GM19238 (cell line): ENCODE data around the gene C19orf85.

Experiments
- DNase-seq: peaks from one replicate; pipeline ENCODE4 v3.0.0; 2011; ENCODE audit warnings: low spot score; ENCODE audit not compliant: insufficient read length

The C19orf85 gene

GRCh38 chr19:55477905-55478304, 13.4 kb upstream of the C19orf85 start:
- no peak for DNase-seq

GRCh38 chr19:55476100-55476775, 11.7 kb upstream of the C19orf85 start, which contains the start of gene ZNF628:
ZNF628 (plus strand) TSS chr19:55476617; CDS start chr19:55479911, 3,294 bp downstream.
- DNase-seq = peak; percentile 100

GRCh38 chr19:55474269-55475265, 10.0 kb upstream of the C19orf85 start:
- no peak for DNase-seq

- DNase-seq = no peak
These were observed 8.9 kb upstream of the C19orf85 start for GRCh38 chr19:55473225-55474012.

- DNase-seq = no peak
These were observed 7.9 kb upstream of the C19orf85 start for GRCh38 chr19:55472463-55472862.

GRCh38 chr19:55471266-55471665, 6.7 kb upstream of the C19orf85 start:
- DNase-seq = no peak

GRCh38 chr19:55468054-55468393, 3.5 kb upstream of the C19orf85 start:
- DNase-seq = no peak

GRCh38 chr19:55467236-55468053, 2.9 kb upstream of the C19orf85 start:
- peak; percentile 82 for DNase-seq

- no peak for DNase-seq
These were observed 1.7 kb upstream of the C19orf85 start for GRCh38 chr19:55466241-55466614.

GRCh38 chr19:55465460-55466240, 1.1 kb upstream of the C19orf85 start:
- DNase-seq = no peak

GRCh38 chr19:55464039-55464661, 401 bp downstream of the C19orf85 start:
- no peak for DNase-seq

GRCh38 chr19:55463583-55464031, 944 bp downstream of the C19orf85 start:
- no peak for DNase-seq

GRCh38 chr19:55462722-55463121, 1.8 kb downstream of the C19orf85 start:
- DNase-seq = no peak

- no peak for DNase-seq
These were observed 2.5 kb downstream of the C19orf85 start for GRCh38 chr19:55461974-55462626.

GRCh38 chr19:55461259-55461973, 3.1 kb downstream of the C19orf85 start, which contains the start of gene ISOC2:
ISOC2 (minus strand) TSS chr19:55461642; CDS start chr19:55456486, 5,156 bp downstream.
- peak; percentile 100 for DNase-seq

- DNase-seq = no peak
These were observed 3.8 kb downstream of the C19orf85 start for GRCh38 chr19:55460670-55461258.

- no peak for DNase-seq
These were observed 4.4 kb downstream of the C19orf85 start for GRCh38 chr19:55459950-55460657.
